Measurements from ENCODE around the gene CES4A.

CES4A gene

GRCh38 chr16:67054901-67055300 is 66.5 kb downstream of the CES4A start:
- no peak for DNase-seq

- no peak for DNase-seq
Measured at GRCh38 chr16:67055712-67056487, 67.5 kb downstream of the CES4A start.
